ENCODE data around the gene CAMK1D. TPM values are rescaled to one million over a fixed set of nuclear protein-coding genes. Genes with fewer than 3 reads are reported as not detected.

The CAMK1D gene
- total RNA-seq, 1 donor = 11.2 TPM

DNA sequence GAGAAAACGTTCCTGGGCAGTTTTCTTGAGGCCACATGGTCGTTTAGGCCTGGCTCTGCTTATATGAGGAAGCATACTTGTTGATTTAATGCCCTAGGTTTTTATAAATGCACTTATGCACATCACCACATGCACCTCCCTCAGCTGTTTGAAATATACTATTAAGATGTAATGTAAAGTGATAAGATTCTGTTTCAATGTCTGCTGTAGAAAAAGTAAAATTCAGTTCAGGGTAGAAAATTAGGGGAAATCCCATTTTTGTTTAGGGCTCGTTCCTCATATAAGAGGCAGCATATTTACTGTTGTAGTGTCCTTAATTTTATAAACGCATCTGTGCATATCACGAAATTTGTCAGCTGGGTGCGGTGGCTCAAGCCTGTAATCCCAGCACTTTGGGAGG is 7.8 kb upstream of the CAMK1D start:
- Histone ChIP-seq H3K4me1 (ENCODE audit: insufficient read depth, low read length) (peaks cover 6% of the 10 kb centered on the region), H3K27me3 (ENCODE audit: insufficient read depth, low read length) (peaks cover 3% of the 10 kb centered on the region), H4K20me1 (ENCODE audit: insufficient read depth, low read length) (no peaks in the 10 kb centered on the region), H3K9me3 (ENCODE audit: low read depth, low read length) (no peaks in the 10 kb centered on the region), H3K79me2 (ENCODE audit: insufficient read depth, low read length) (no peaks in the 10 kb centered on the region), H3K27ac (ENCODE audit: low read depth, low read length) (no peak overlapping the region), H3K36me3 (ENCODE audit: insufficient read depth, low read length) (no peaks in the 10 kb centered on the region), H2AFZ (ENCODE audit: low read length) (no peak overlapping the region), H3K4me3 (ENCODE audit: insufficient read depth, low read length) (no peak overlapping the region), H3K4me2 (ENCODE audit: insufficient read depth, low read length) (no peak overlapping the region)
- no peak for DNase-seq (ENCODE audit: insufficient read length, low spot score, missing footprints)
- TF ChIP-seq, protein P1, sequence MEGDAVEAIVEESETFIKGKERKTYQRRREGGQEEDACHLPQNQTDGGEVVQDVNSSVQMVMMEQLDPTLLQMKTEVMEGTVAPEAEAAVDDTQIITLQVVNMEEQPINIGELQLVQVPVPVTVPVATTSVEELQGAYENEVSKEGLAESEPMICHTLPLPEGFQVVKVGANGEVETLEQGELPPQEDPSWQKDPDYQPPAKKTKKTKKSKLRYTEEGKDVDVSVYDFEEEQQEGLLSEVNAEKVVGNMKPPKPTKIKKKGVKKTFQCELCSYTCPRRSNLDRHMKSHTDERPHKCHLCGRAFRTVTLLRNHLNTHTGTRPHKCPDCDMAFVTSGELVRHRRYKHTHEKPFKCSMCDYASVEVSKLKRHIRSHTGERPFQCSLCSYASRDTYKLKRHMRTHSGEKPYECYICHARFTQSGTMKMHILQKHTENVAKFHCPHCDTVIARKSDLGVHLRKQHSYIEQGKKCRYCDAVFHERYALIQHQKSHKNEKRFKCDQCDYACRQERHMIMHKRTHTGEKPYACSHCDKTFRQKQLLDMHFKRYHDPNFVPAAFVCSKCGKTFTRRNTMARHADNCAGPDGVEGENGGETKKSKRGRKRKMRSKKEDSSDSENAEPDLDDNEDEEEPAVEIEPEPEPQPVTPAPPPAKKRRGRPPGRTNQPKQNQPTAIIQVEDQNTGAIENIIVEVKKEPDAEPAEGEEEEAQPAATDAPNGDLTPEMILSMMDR (IDR thresholded peaks at IDR 0.05; ENCODE audit: extremely low read depth, low read depth, low read length) = no peak

DNA sequence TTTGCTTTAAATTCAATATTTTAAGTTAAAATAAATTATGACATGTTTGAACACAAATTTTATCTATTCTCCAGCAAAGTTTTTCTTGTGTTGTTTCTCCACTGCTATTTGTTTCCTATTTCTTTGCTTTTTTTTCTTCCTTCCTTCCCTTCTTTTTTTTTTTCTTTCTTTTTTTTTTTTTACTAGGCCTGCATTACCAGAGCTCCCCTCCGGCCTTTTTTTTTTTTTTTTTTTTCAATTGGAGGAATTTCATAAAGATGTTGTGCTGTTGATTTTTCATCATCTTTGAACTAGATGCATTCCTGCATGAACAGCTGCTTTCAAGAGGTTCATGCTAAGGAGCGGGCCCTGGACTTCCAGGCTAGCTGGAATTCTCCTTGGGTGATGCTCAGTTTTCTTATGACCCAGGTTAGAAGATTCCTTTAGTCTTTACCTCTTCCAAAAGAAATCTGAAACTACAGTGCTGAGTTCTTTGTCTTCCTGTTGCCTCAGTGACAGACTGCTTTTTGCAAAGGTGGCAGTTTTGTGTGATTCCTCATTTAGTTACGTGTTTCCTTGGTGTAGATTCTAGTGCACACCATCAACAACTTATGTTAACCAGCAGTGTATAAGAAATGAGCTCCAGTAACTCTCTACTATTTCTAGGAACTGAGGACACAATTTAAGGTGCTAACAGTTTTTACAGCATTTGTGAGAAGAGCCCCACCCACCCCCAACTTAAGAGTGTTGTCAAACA is 4.8 kb upstream of the CAMK1D start:
- Histone ChIP-seq H3K4me1 (ENCODE audit: insufficient read depth, low read length) (no peaks in the 10 kb centered on the region), H4K20me1 (ENCODE audit: insufficient read depth, low read length) (no peaks in the 10 kb centered on the region), H2AFZ (ENCODE audit: low read length) (no peak overlapping the region), H3K27ac (ENCODE audit: low read depth, low read length) (no peak overlapping the region), H3K9me3 (ENCODE audit: low read depth, low read length) (no peaks in the 10 kb centered on the region), H3K36me3 (ENCODE audit: insufficient read depth, low read length) (no peaks in the 10 kb centered on the region), H3K27me3 (ENCODE audit: insufficient read depth, low read length) (peaks cover 3% of the 10 kb centered on the region), H3K4me2 (ENCODE audit: insufficient read depth, low read length) (no peak overlapping the region), H3K79me2 (ENCODE audit: insufficient read depth, low read length) (no peaks in the 10 kb centered on the region), H3K4me3 (ENCODE audit: insufficient read depth, low read length) (no peak overlapping the region)
- TF ChIP-seq, protein P1 (IDR thresholded peaks at IDR 0.05; ENCODE audit: extremely low read depth, low read depth, low read length) = no peak
- no peak for DNase-seq (ENCODE audit: insufficient read length, low spot score, missing footprints)

DNA sequence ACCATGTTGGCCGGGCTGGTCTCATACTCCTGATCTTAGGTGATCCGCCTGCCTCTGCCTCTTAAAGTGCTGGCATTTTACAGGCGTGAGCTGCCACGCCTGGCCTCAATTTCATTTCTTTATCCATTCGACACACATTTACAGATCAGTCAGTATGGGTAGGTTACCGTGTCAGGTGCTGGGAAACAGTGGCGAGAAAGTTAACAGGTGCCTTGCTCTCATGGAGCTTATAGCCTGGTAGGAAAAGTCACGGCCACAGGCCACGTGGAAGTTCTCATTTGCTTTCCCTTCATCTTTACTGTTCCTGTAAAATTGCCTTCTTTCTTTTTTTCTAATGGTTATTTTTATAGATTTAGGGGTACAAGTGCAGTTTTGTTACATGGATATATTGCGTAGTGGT is 2.6 kb upstream of the CAMK1D start:
- no peaks in the 10 kb centered on the region for H3K9me3 ChIP-seq (ENCODE audit: low read depth, low read length)
- TF ChIP-seq, protein P1 (IDR thresholded peaks at IDR 0.05; ENCODE audit: extremely low read depth, low read depth, low read length) = no peak
- H3K4me2 ChIP-seq (ENCODE audit: insufficient read depth, low read length) = no peak overlapping the region
- no peak overlapping the region for H3K4me3 ChIP-seq (ENCODE audit: insufficient read depth, low read length)
- no peaks in the 10 kb centered on the region for H4K20me1 ChIP-seq (ENCODE audit: insufficient read depth, low read length)
- no peaks in the 10 kb centered on the region for H3K36me3 ChIP-seq (ENCODE audit: insufficient read depth, low read length)
- H3K4me1 ChIP-seq (ENCODE audit: insufficient read depth, low read length) = peaks cover 11% of the 10 kb centered on the region
- H2AFZ ChIP-seq (ENCODE audit: low read length) = no peak overlapping the region
- peaks cover 5% of the 10 kb centered on the region for H3K27me3 ChIP-seq (ENCODE audit: insufficient read depth, low read length)
- H3K27ac ChIP-seq (ENCODE audit: low read depth, low read length) = no peak overlapping the region
- peaks cover 2% of the 10 kb centered on the region for H3K79me2 ChIP-seq (ENCODE audit: insufficient read depth, low read length)
- DNase-seq (ENCODE audit: insufficient read length, low spot score, missing footprints) = no peak

DNA sequence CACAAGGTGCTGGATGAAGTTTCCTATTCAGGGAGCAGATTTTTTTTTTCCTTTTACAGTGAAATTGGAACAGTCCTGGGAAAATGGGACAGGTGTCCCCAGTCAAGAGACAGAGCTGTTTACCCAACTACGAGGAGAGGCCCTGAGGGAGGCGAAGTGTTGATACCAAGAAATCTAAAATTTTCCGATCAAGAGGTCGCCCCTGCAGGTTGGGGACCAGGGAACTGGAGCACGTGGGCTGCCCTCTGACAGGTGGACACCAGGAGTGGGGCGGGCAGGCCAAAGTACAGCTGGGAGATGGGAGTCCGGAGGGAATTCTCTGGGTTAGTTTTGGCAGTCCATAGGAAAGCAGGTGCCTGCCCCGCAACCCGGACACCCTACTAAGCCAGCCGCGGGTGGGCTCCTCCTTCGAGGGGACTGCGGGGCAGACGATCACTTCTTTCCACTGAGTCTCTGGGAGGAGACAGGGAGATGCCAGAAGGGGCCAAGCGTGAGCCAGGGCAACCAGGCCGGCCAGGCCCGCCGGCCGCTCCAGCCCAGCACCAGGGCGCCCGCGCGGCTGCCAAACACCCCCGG is 965 bp upstream of the CAMK1D start:
- Histone ChIP-seq H3K4me2 (ENCODE audit: insufficient read depth, low read length) (peak overlapping the region; percentile 70), H3K79me2 (ENCODE audit: insufficient read depth, low read length) (peaks cover 2% of the 10 kb centered on the region), H3K4me3 (ENCODE audit: insufficient read depth, low read length) (peak overlapping the region; percentile 61), H3K36me3 (ENCODE audit: insufficient read depth, low read length) (no peaks in the 10 kb centered on the region), H4K20me1 (ENCODE audit: insufficient read depth, low read length) (no peaks in the 10 kb centered on the region), H3K27ac (ENCODE audit: low read depth, low read length) (no peak overlapping the region), H2AFZ (ENCODE audit: low read length) (peak overlapping the region; percentile 41), H3K4me1 (ENCODE audit: insufficient read depth, low read length) (peaks cover 11% of the 10 kb centered on the region), H3K27me3 (ENCODE audit: insufficient read depth, low read length) (peaks cover 5% of the 10 kb centered on the region), H3K9me3 (ENCODE audit: low read depth, low read length) (no peaks in the 10 kb centered on the region)
- DNase-seq (ENCODE audit: insufficient read length, low spot score, missing footprints) = no peak
- TF ChIP-seq, protein P1 (IDR thresholded peaks at IDR 0.05; ENCODE audit: extremely low read depth, low read depth, low read length) = no peak

All from osteoblast (primary cell).